Mucosa of rectum (tissue), 2 donors: Measurements from ENCODE around the gene ZFR2.

ENCODE experiments used
- H3K27ac ChIP-seq, 2 donors: one replicate each; pipeline ENCODE4 v1.7.0; 2013; ENCODE audit warnings: inconsistent platforms in 2 of 2, low read depth in 2 of 2, low read length in 2 of 2
- H3K27me3 ChIP-seq, 2 donors: one replicate each; pipeline ENCODE4 v1.7.0; 2013; ENCODE audit warnings: low read length in 2 of 2; ENCODE audit not compliant: control insufficient read depth in 2 of 2, insufficient read depth in 2 of 2
- H3K36me3 ChIP-seq, 2 donors: one replicate each; pipeline ENCODE4 v1.7.0; 2013; ENCODE audit warnings: low read length in 2 of 2; ENCODE audit not compliant: control insufficient read depth in 2 of 2, insufficient read depth in 2 of 2
- H3K4me1 ChIP-seq, 2 donors: one replicate each; pipeline ENCODE4 v1.7.0; 2013; ENCODE audit warnings: low read length in 2 of 2, mild to moderate bottlenecking in 1 of 2; ENCODE audit not compliant: control insufficient read depth in 2 of 2, insufficient read depth in 2 of 2
- H3K4me3 ChIP-seq, 2 donors: one replicate each; pipeline ENCODE4 v1.7.0; 2013; ENCODE audit warnings: low read length in 2 of 2
- H3K9ac ChIP-seq, 2 donors: one replicate each; pipeline ENCODE4 v1.7.0; 2013; ENCODE audit warnings: low read length in 2 of 2, low read depth in 1 of 2, mild to moderate bottlenecking in 1 of 2
- H3K9me3 ChIP-seq, 2 donors: one replicate each; pipeline ENCODE4 v1.7.0; 2013; ENCODE audit warnings: low read length in 2 of 2; ENCODE audit not compliant: control insufficient read depth in 2 of 2
- donor health status: healthy.
- donor health status: Normal muscosa, but diverticular disease.

The ZFR2 gene

GRCh38 chr19:3868770-3869456, at the start of gene ZFR2:
TSS of gene ZFR2 (minus strand) at chr19:3869038. CDS start at chr19:3869017, 21 bp downstream.
- Histone ChIP-seq H3K36me3 (no peaks in the 10 kb centered on the region), H3K27ac (no peak within 1 kb of the TSS), H3K27me3 (peaks cover 18 to 19% of the 10 kb centered on the region in 2 donors), H3K4me1 (no peaks in the 10 kb centered on the region), H3K4me3 (no peak within 1 kb of the TSS), H3K9me3 (no peaks in the 10 kb centered on the region), H3K9ac (no peak within 1 kb of the TSS)

- H3K9ac ChIP-seq: no peak overlapping the region
- no peak overlapping the region for H3K4me3 ChIP-seq
- H3K9me3 ChIP-seq: no peaks in the 10 kb centered on the region
- H3K27ac ChIP-seq: no peak overlapping the region
- no peaks in the 10 kb centered on the region for H3K4me1 ChIP-seq
- H3K36me3 ChIP-seq: no peaks in the 10 kb centered on the region
- H3K27me3 ChIP-seq: no peaks in the 10 kb centered on the region
Observed at GRCh38 chr19:3916033-3916432, 47.2 kb upstream of the ZFR2 start.

GRCh38 chr19:3914199-3914598, 45.4 kb upstream of the ZFR2 start:
- Histone ChIP-seq H3K36me3 (no peaks in the 10 kb centered on the region), H3K4me1 (no peaks in the 10 kb centered on the region), H3K27me3 (no peaks in the 10 kb centered on the region), H3K27ac (no peak overlapping the region), H3K4me3 (no peak overlapping the region), H3K9me3 (peaks cover 3 to 5% of the 10 kb centered on the region in 2 donors), H3K9ac (no peak overlapping the region)

- no peak overlapping the region for H3K9ac ChIP-seq
- no peaks in the 10 kb centered on the region for H3K27me3 ChIP-seq
- H3K4me3 ChIP-seq: no peak overlapping the region
- H3K27ac ChIP-seq: no peak overlapping the region
- H3K36me3 ChIP-seq: no peaks in the 10 kb centered on the region
- H3K4me1 ChIP-seq: no peaks in the 10 kb centered on the region
- peaks cover 3 to 5% of the 10 kb centered on the region in 2 donors for H3K9me3 ChIP-seq
Observed at GRCh38 chr19:3910105-3910504, 41.3 kb upstream of the ZFR2 start.

GRCh38 chr19:3908266-3909054, 39.6 kb upstream of the ZFR2 start:
- no peaks in the 10 kb centered on the region for H3K4me1 ChIP-seq
- H3K36me3 ChIP-seq: no peaks in the 10 kb centered on the region
- no peak overlapping the region for H3K27ac ChIP-seq
- H3K9me3 ChIP-seq: peaks cover 3 to 5% of the 10 kb centered on the region in 2 donors
- no peaks in the 10 kb centered on the region for H3K27me3 ChIP-seq
- no peak overlapping the region for H3K9ac ChIP-seq
- H3K4me3 ChIP-seq: no peak overlapping the region

- Histone ChIP-seq H3K4me3 (no peak overlapping the region), H3K27ac (no peak overlapping the region), H3K36me3 (no peaks in the 10 kb centered on the region), H3K9me3 (peaks cover 3 to 5% of the 10 kb centered on the region in 2 donors), H3K9ac (no peak overlapping the region), H3K4me1 (no peaks in the 10 kb centered on the region), H3K27me3 (no peaks in the 10 kb centered on the region)
Observed at GRCh38 chr19:3907626-3908265, 38.9 kb upstream of the ZFR2 start.

GRCh38 chr19:3904233-3904632, 35.4 kb upstream of the ZFR2 start:
- Histone ChIP-seq H3K36me3 (no peaks in the 10 kb centered on the region), H3K4me1 (no peaks in the 10 kb centered on the region), H3K27me3 (no peaks in the 10 kb centered on the region), H3K27ac (no peak overlapping the region), H3K9me3 (no peaks in the 10 kb centered on the region), H3K9ac (no peak overlapping the region), H3K4me3 (no peak overlapping the region)

- Histone ChIP-seq H3K27me3 (no peaks in the 10 kb centered on the region), H3K9me3 (no peaks in the 10 kb centered on the region), H3K9ac (no peak overlapping the region), H3K4me3 (no peak overlapping the region), H3K4me1 (no peaks in the 10 kb centered on the region), H3K27ac (no peak overlapping the region), H3K36me3 (no peaks in the 10 kb centered on the region)
Observed at GRCh38 chr19:3902317-3902973, 33.6 kb upstream of the ZFR2 start.

- H3K4me3 ChIP-seq: no peak overlapping the region
- no peaks in the 10 kb centered on the region for H3K27me3 ChIP-seq
- no peak overlapping the region for H3K27ac ChIP-seq
- no peak overlapping the region for H3K9ac ChIP-seq
- H3K9me3 ChIP-seq: no peaks in the 10 kb centered on the region
- H3K4me1 ChIP-seq: no peaks in the 10 kb centered on the region
- no peaks in the 10 kb centered on the region for H3K36me3 ChIP-seq
Observed at GRCh38 chr19:3899531-3900294, 30.9 kb upstream of the ZFR2 start.
